Activated B cell treated with CpG ODN at 0.5 μM for 24 hours (primary cell): ENCODE data around the gene MPDU1. TPM values are rescaled to one million over a fixed set of nuclear protein-coding genes. Genes with fewer than 3 reads are reported as not detected.
"Not testable (repeated sequence)": the region's sequence is repeated elsewhere in the genome, so short reads cannot be mapped to it uniquely, and the experiment has no call there.

Experiments used
- ATAC-seq: fragments of 200-7000 bp; cut with Tn5 transposase; one replicate; pipeline ENCODE4 v1.10.0; 2021; ENCODE audit warnings: low read depth, mild to moderate bottlenecking, moderate library complexity
- CTCF ChIA-PET: fragments of 350-600 bp; sonication (Branson Sonifier 250); formaldehyde crosslinking; loops from one replicate; lab custom pipeline; 2021; ENCODE audit warnings: antibody characterized with exemption; lab: Charles Lee
- POLR2A ChIA-PET: fragments of 350-600 bp; sonication (Branson Sonifier 250); formaldehyde crosslinking; loops from one replicate; lab custom pipeline; 2021; ENCODE audit warnings: antibody characterized with exemption; lab: Charles Lee
- DNase-seq: peaks from one replicate; pipeline ENCODE4 v3.0.0; 2022
- H3K27ac Mint-ChIP-seq: one replicate; pipeline ENCODE4 v1.8.0; 2020; ENCODE audit warnings: mixed read lengths
- H3K27me3 Mint-ChIP-seq: one replicate; pipeline ENCODE4 v1.8.0; 2021; ENCODE audit warnings: mixed read lengths
- H3K36me3 Mint-ChIP-seq: one replicate; pipeline ENCODE4 v1.8.0; 2021; ENCODE audit warnings: low read depth, mixed read lengths
- H3K4me1 Mint-ChIP-seq: one replicate; pipeline ENCODE4 v1.8.0; 2021; ENCODE audit warnings: mixed read lengths
- H3K4me3 Mint-ChIP-seq: one replicate; pipeline ENCODE4 v1.8.0; 2020; ENCODE audit warnings: mild to moderate bottlenecking, mixed read lengths
- H3K9me3 Mint-ChIP-seq: one replicate; pipeline ENCODE4 v1.8.0; 2020; ENCODE audit warnings: mixed read lengths
- intact Hi-C: fragments of 100-400 bp; cut with micrococcal nuclease; formaldehyde crosslinking; loops from one replicate; pipeline ENCODE4 v1.15.1; 2024
- total RNA-seq: library from RNA; stranded (reverse); gene quantifications from 2 replicates; pipeline ENCODE4 v1.2.3, GENCODE V29; 2022
- TF ChIP-seq, protein P1 (sequence below): fragments of 200-600 bp; IDR thresholded peaks from one replicate; pipeline ENCODE4 v1.8.0; 2022; ENCODE audit warnings: antibody characterized with exemption, mild to moderate bottlenecking

Gene MPDU1
- total RNA-seq, 1 donor from 2014 or later, result 58.9 TPM

DNA sequence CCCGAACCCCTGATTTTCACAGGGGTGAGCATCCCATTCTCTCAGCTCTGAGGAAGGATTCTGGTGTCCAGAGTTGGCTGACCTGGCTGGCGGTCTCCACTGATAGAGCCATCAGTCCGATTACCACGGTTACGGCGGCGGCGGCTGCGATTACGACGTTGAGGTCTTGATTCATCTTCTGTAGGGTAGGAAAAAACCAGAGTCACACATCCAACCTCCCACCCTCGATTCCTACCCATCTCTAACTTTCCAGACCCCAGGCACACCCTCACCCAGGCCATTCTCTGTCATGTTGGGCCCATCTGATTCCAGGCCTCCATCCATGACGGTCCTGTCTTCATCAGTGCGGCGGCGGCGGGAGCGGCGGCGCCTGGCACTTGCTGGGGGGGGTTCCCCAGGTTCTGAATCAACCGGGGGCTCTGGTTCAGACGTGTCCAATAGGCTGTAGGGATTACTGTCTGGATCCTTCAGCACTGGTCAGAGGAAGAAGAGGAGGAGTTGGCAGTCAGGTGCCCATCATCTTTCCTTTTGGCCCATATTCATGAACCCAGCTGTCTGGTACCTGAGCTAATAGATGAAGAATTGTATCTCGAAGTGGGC is 8.9 kb downstream of the MPDU1 start:
- no peaks in the 10 kb centered on the region for H3K9me3 Mint-ChIP-seq
- no peak overlapping the region for H3K27ac Mint-ChIP-seq
- H3K36me3 Mint-ChIP-seq, result peaks cover 73% of the 10 kb centered on the region
- intact Hi-C loops, result no loop called here
- CTCF ChIA-PET, result no interaction called here
- POLR2A ChIA-PET, result no interaction called here
- no peaks in the 10 kb centered on the region for H3K27me3 Mint-ChIP-seq
- ATAC-seq, result no peak
- no peak for DNase-seq
- TF ChIP-seq, protein P1, sequence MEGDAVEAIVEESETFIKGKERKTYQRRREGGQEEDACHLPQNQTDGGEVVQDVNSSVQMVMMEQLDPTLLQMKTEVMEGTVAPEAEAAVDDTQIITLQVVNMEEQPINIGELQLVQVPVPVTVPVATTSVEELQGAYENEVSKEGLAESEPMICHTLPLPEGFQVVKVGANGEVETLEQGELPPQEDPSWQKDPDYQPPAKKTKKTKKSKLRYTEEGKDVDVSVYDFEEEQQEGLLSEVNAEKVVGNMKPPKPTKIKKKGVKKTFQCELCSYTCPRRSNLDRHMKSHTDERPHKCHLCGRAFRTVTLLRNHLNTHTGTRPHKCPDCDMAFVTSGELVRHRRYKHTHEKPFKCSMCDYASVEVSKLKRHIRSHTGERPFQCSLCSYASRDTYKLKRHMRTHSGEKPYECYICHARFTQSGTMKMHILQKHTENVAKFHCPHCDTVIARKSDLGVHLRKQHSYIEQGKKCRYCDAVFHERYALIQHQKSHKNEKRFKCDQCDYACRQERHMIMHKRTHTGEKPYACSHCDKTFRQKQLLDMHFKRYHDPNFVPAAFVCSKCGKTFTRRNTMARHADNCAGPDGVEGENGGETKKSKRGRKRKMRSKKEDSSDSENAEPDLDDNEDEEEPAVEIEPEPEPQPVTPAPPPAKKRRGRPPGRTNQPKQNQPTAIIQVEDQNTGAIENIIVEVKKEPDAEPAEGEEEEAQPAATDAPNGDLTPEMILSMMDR, result no peak
- no peak overlapping the region for H3K4me3 Mint-ChIP-seq
- H3K4me1 Mint-ChIP-seq, result peaks cover 2% of the 10 kb centered on the region

- H3K4me3 Mint-ChIP-seq, result no peak overlapping the region
- ChIA-PET POLR2A (no interaction called here), CTCF (no interaction called here)
- TF ChIP-seq, protein P1, result no peak
- intact Hi-C loops, result no loop called here
- H3K9me3 Mint-ChIP-seq, result no peaks in the 10 kb centered on the region
- ATAC-seq (no peak), DNase-seq (no peak)
- no peak overlapping the region for H3K27ac Mint-ChIP-seq
- H3K27me3 Mint-ChIP-seq, result no peaks in the 10 kb centered on the region
- H3K36me3 Mint-ChIP-seq, result peaks cover 69% of the 10 kb centered on the region
- peaks cover 2% of the 10 kb centered on the region for H3K4me1 Mint-ChIP-seq
Observed at GRCh38 chr17:7593296-7593695, 9.6 kb downstream of the MPDU1 start.

- H3K27me3 Mint-ChIP-seq, POLR2A ChIA-PET, ATAC-seq, DNase-seq, H3K27ac Mint-ChIP-seq, H3K9me3 Mint-ChIP-seq, CTCF ChIA-PET, intact Hi-C loops, H3K4me1 Mint-ChIP-seq, H3K4me3 Mint-ChIP-seq: not testable (repeated sequence)
- H3K36me3 Mint-ChIP-seq, result peaks cover 83% of the 10 kb centered on the region
Observed at GRCh38 chr17:7597561-7597960, 13.9 kb downstream of the MPDU1 start.

DNA sequence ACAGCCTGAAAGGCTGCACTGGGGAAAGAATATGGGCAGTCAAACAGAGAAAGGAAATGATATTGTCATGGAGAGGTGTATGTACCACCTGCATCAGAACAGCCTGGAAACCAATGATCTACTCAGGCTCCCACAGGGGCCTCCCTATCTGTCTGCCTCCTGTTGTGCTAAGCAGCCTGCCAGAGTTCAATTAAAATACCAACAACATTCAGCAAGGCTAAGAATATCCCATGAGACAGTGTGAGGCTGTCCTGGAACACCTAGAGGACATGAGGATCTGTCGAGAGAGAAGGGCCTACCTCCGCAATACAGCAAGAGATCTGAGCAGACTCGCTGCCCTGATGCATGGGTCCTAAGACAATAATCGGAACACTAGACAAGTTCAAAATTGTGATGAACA is 22.6 kb downstream of the MPDU1 start:
- no peak for ATAC-seq
- TF ChIP-seq, protein P1, result no peak
- Mint-ChIP-seq H3K27me3 (no peaks in the 10 kb centered on the region), H3K4me1 (peaks cover 12% of the 10 kb centered on the region), H3K36me3 (peaks cover 62% of the 10 kb centered on the region), H3K27ac (no peak overlapping the region), H3K4me3 (no peak overlapping the region), H3K9me3 (no peaks in the 10 kb centered on the region)
- DNase-seq, result no peak
- ChIA-PET CTCF (no interaction called here), POLR2A (no interaction called here)
- intact Hi-C loops, result no loop called here

DNA sequence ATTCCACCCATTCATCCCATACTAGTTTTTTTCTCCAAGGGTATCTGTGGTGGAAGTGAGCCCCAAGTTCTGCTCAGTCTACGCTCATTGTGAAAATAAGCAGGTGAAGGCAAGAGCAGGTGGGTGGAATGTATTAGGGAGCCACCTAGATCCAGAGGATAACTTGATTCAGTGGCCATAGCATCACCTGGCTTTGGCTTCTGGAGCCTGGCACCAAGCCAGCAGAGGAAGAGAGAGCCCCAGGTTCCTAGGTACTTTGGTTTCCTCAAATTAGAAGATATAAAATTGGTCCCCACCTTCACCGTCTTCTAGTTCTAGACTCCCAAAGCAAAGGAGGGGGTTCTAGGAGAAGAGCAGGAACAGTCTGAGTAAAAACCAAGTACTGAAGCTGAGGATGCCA is 27.0 kb downstream of the MPDU1 start:
- POLR2A ChIA-PET, result interaction anchor here (0.6 kb wide), 1 partner anchor 20 kb away, joined by 6 read pairs; no protein-coding TSS in a partner anchor
- no peak overlapping the region for H3K4me3 Mint-ChIP-seq

More for the DNA sequence above, 27.0 kb downstream of the MPDU1 start:
- no peaks in the 10 kb centered on the region for H3K9me3 Mint-ChIP-seq
- H3K4me1 Mint-ChIP-seq, result peaks cover 40% of the 10 kb centered on the region
- H3K27ac Mint-ChIP-seq, result no peak overlapping the region
- H3K27me3 Mint-ChIP-seq, result no peaks in the 10 kb centered on the region
- ATAC-seq (no peak), DNase-seq (no peak)
- peaks cover 29% of the 10 kb centered on the region for H3K36me3 Mint-ChIP-seq
- TF ChIP-seq, protein P1, result no peak
- CTCF ChIA-PET, result interaction anchor here (3.0 kb wide), 1 partner anchor 22 kb away, joined by 10 read pairs; no protein-coding TSS in a partner anchor
- intact Hi-C loops, result no loop called here
